ENCODE results near the gene EMILIN1. TPM values are rescaled to one million over a fixed set of nuclear protein-coding genes. Genes with fewer than 3 reads are reported as not detected.

Gene EMILIN1
- total and polyA plus RNA-seq, 2 donors (not counting 1 experiment from before 2014, with no cell fraction given) = 0.24 to 0.52 TPM

- CTCF ChIA-PET = interaction anchor here (0.6 to 3.4 kb wide), 8 partner anchors 9 to 243 kb away, joined by 3 to 14 read pairs (median 6); partner anchors contain the start of gene OST4
- H3K27ac Mint-ChIP-seq = no peak overlapping the region
- Histone ChIP-seq H3K9me3 (ENCODE audit: control extremely low read depth in 1 of 3, control insufficient read depth in 2 of 3, insufficient read depth in 1 of 3, low read length in 2 of 3) (no peaks in the 10 kb centered on the region), H3K4me2 (replicated peaks; ENCODE audit: low read depth, low read length, poor library complexity, severe bottlenecking) (no peak overlapping the region), H3K27ac (ENCODE audit: low read length in 2 of 2) (no peak overlapping the region), H3K4me3 (ENCODE audit: control extremely low read depth in 1 of 5, extremely low read depth in 1 of 5, insufficient read depth in 1 of 5, low read depth in 2 of 5, low read length in 4 of 5) (no peak overlapping the region), H3K4me1 (ENCODE audit: control insufficient read depth in 2 of 2, insufficient read depth in 2 of 2, low read length in 2 of 2) (peaks cover 13 to 20% of the 10 kb centered on the region in 2 donors), H3K27me3 (replicated peaks in 1 of 4; ENCODE audit: control extremely low read depth in 1 of 4, control insufficient read depth in 3 of 4, insufficient read depth in 4 of 4, low read length in 3 of 4) (no peaks in the 10 kb centered on the region), H4K20me1 (ENCODE audit: control insufficient read depth, insufficient read depth, low read length, poor library complexity, severe bottlenecking) (no peaks in the 10 kb centered on the region), H3K36me3 (replicated peaks in 1 of 2; ENCODE audit: control extremely low read depth in 1 of 2, control insufficient read depth in 1 of 2, extremely low read depth in 1 of 2, insufficient read depth in 2 of 2, low read length in 1 of 2) (no peaks in the 10 kb centered on the region), H3K9ac (ENCODE audit: low read length) (no peak overlapping the region), H2AFZ (ENCODE audit: insufficient read depth, low read depth, low read length, poor library complexity, severe bottlenecking) (no peak overlapping the region), H3K79me2 (ENCODE audit: control insufficient read depth, insufficient read depth, low read length) (peaks cover 4% of the 10 kb centered on the region)
- H3K9me3 Mint-ChIP-seq (ENCODE audit: insufficient read depth) = no peaks in the 10 kb centered on the region
- TF ChIP-seq EZH2 (IDR thresholded peaks at IDR 0.05; ENCODE audit: borderline replicate concordance, insufficient read depth, low read depth, low read length, poor library complexity, severe bottlenecking) (no peak), CTCF (IDR thresholded peaks at IDR 0.05) (no peak)
- WGBS (ENCODE audit: insufficient coverage) = 97% methylated on average over 3 of the region's 5 CpGs
- intact Hi-C loops (cut with micrococcal nuclease) = loop anchor here (5.0 to 10.0 kb wide), 4 partner anchors 126 to 1787 kb away; partner anchors contain the start of genes ASXL2, CENPA and TRMT61B
- ATAC-seq (ENCODE audit: low read depth) (no peak), DNase-seq (no peak)
- POLR2A ChIA-PET = interaction anchor here (0.7 to 1.3 kb wide), 3 partner anchors 56 to 124 kb away, joined by 5 read pairs; partner anchors contain the start of genes ATRAID and SLC5A6
- H3K4me1 Mint-ChIP-seq = peaks cover 18% of the 10 kb centered on the region
- H3K4me3 Mint-ChIP-seq = peak overlapping the region; percentile 91
- H3K27me3 Mint-ChIP-seq = no peaks in the 10 kb centered on the region
Observed at GRCh38 chr2:27087823-27088410, 9.5 kb downstream of the EMILIN1 start.

GRCh38 chr2:27088634-27089033, 10.2 kb downstream of the EMILIN1 start:
- DNase-seq (no peak), ATAC-seq (ENCODE audit: low read depth) (no peak)
- POLR2A ChIA-PET = no interaction called here
- Histone ChIP-seq H3K4me2 (replicated peaks; ENCODE audit: low read depth, low read length, poor library complexity, severe bottlenecking) (no peak overlapping the region), H2AFZ (ENCODE audit: insufficient read depth, low read depth, low read length, poor library complexity, severe bottlenecking) (no peak overlapping the region), H3K4me3 (ENCODE audit: control extremely low read depth in 1 of 5, extremely low read depth in 1 of 5, insufficient read depth in 1 of 5, low read depth in 2 of 5, low read length in 4 of 5) (no peak overlapping the region), H3K79me2 (ENCODE audit: control insufficient read depth, insufficient read depth, low read length) (peaks cover 4% of the 10 kb centered on the region), H3K36me3 (replicated peaks in 1 of 2; ENCODE audit: control extremely low read depth in 1 of 2, control insufficient read depth in 1 of 2, extremely low read depth in 1 of 2, insufficient read depth in 2 of 2, low read length in 1 of 2) (no peaks in the 10 kb centered on the region), H3K9me3 (ENCODE audit: control extremely low read depth in 1 of 3, control insufficient read depth in 2 of 3, insufficient read depth in 1 of 3, low read length in 2 of 3) (no peaks in the 10 kb centered on the region), H3K27ac (ENCODE audit: low read length in 2 of 2) (no peak overlapping the region), H3K27me3 (replicated peaks in 1 of 4; ENCODE audit: control extremely low read depth in 1 of 4, control insufficient read depth in 3 of 4, insufficient read depth in 4 of 4, low read length in 3 of 4) (no peaks in the 10 kb centered on the region), H3K4me1 (ENCODE audit: control insufficient read depth in 2 of 2, insufficient read depth in 2 of 2, low read length in 2 of 2) (peaks cover 13 to 20% of the 10 kb centered on the region in 2 donors), H4K20me1 (ENCODE audit: control insufficient read depth, insufficient read depth, low read length, poor library complexity, severe bottlenecking) (no peaks in the 10 kb centered on the region), H3K9ac (ENCODE audit: low read length) (no peak overlapping the region)
- CTCF ChIA-PET = interaction anchor here (0.6 kb wide), 1 partner anchor 244 kb away, joined by 4 read pairs; no protein-coding TSS in a partner anchor
- 92% methylated on average over 5 of the region's 6 CpGs for WGBS (ENCODE audit: insufficient coverage)
- H3K9me3 Mint-ChIP-seq (ENCODE audit: insufficient read depth) = no peaks in the 10 kb centered on the region
- H3K4me3 Mint-ChIP-seq = no peak overlapping the region
- peaks cover 18% of the 10 kb centered on the region for H3K4me1 Mint-ChIP-seq
- H3K27ac Mint-ChIP-seq = no peak overlapping the region
- TF ChIP-seq EZH2 (IDR thresholded peaks at IDR 0.05; ENCODE audit: borderline replicate concordance, insufficient read depth, low read depth, low read length, poor library complexity, severe bottlenecking) (no peak), CTCF (IDR thresholded peaks at IDR 0.05) (no peak)
- H3K27me3 Mint-ChIP-seq = no peaks in the 10 kb centered on the region
- intact Hi-C loops (cut with micrococcal nuclease) = loop anchor here (5.0 to 10.0 kb wide), 4 partner anchors 126 to 1786 kb away; partner anchors contain the start of genes ASXL2, CENPA and TRMT61B
